Measurements from ENCODE around the gene DNAJC15. TPM values are rescaled to one million over a fixed set of nuclear protein-coding genes. Genes with fewer than 3 reads are reported as not detected.

DNAJC15 gene
- total RNA-seq, 4 donors from 2014 or later, result 10.5 to 18.3 (median 11.4) TPM

- H3K9me3 ChIP-seq, result no peaks in the 10 kb centered on the region
- intact Hi-C loops (cut with DNase I; ENCODE audit: low total_unique reads) (no loop called here), in situ Hi-C loops (cut with MboI; ENCODE audit: low pct_ligation_motif_present in 1 of 4, low pct_unique_long_range_greater_than_20kb in 1 of 4, low sequenced_read_pairs in 3 of 4) (no loop called here)
- no peak for DNase-seq
- no peaks in the 10 kb centered on the region for H3K4me1 ChIP-seq
- H3K4me3 ChIP-seq, result no peak overlapping the region
- TF ChIP-seq POLR2A (IDR thresholded peaks at IDR 0.05), result no peak
- no peak for TF ChIP-seq POLR2AphosphoS5 (IDR thresholded peaks at IDR 0.05)
- TF ChIP-seq EP300 (IDR thresholded peaks at IDR 0.05; ENCODE audit: low read depth), result no peak
- no peak for TF ChIP-seq CTCF (IDR thresholded peaks at IDR 0.05)
- 93 to 95% methylated on average over 3 of the region's 3 CpGs for WGBS, 2 donors (ENCODE audit: low coverage in 1 of 2)
- H3K36me3 ChIP-seq, result no peaks in the 10 kb centered on the region
- no peaks in the 10 kb centered on the region for H3K27me3 ChIP-seq
- no peak overlapping the region for H3K27ac ChIP-seq
These were observed 17.7 kb upstream of the DNAJC15 start for GRCh38 chr13:43005460-43006236.

- TF ChIP-seq POLR2A (IDR thresholded peaks at IDR 0.05) (no peak), POLR2AphosphoS5 (IDR thresholded peaks at IDR 0.05) (no peak), EP300 (IDR thresholded peaks at IDR 0.05; ENCODE audit: low read depth) (no peak), CTCF (IDR thresholded peaks at IDR 0.05) (no peak)
- Histone ChIP-seq H3K9me3 (no peaks in the 10 kb centered on the region), H3K27me3 (no peaks in the 10 kb centered on the region), H3K4me3 (no peak overlapping the region), H3K4me1 (no peaks in the 10 kb centered on the region), H3K27ac (no peak overlapping the region), H3K36me3 (no peaks in the 10 kb centered on the region)
- intact Hi-C loops (cut with DNase I; ENCODE audit: low total_unique reads) (no loop called here), in situ Hi-C loops (cut with MboI; ENCODE audit: low pct_ligation_motif_present in 1 of 4, low pct_unique_long_range_greater_than_20kb in 1 of 4, low sequenced_read_pairs in 3 of 4) (no loop called here)
- DNase-seq, result no peak
- WGBS, 2 donors (ENCODE audit: low coverage in 1 of 2), result 52 to 77% methylated on average over 2 to 3 of the region's 3 CpGs
These were observed 16.3 kb upstream of the DNAJC15 start for GRCh38 chr13:43006893-43007631.

- H3K27ac ChIP-seq, result no peak overlapping the region
These were observed 14.8 kb upstream of the DNAJC15 start for GRCh38 chr13:43008596-43008995.

More at GRCh38 chr13:43008596-43008995, 14.8 kb upstream of the DNAJC15 start:
- intact Hi-C loops (cut with DNase I; ENCODE audit: low total_unique reads) (no loop called here), in situ Hi-C loops (cut with MboI; ENCODE audit: low pct_ligation_motif_present in 1 of 4, low pct_unique_long_range_greater_than_20kb in 1 of 4, low sequenced_read_pairs in 3 of 4) (no loop called here)
- 82 to 96% methylated on average over 3 of the region's 3 CpGs for WGBS, 2 donors (ENCODE audit: low coverage in 1 of 2)
- TF ChIP-seq CTCF (IDR thresholded peaks at IDR 0.05), result no peak
- no peak for TF ChIP-seq EP300 (IDR thresholded peaks at IDR 0.05; ENCODE audit: low read depth)
- no peak for TF ChIP-seq POLR2AphosphoS5 (IDR thresholded peaks at IDR 0.05)
- no peak for TF ChIP-seq POLR2A (IDR thresholded peaks at IDR 0.05)
- Histone ChIP-seq H3K9me3 (no peaks in the 10 kb centered on the region), H3K4me3 (no peak overlapping the region), H3K36me3 (no peaks in the 10 kb centered on the region), H3K27me3 (no peaks in the 10 kb centered on the region), H3K4me1 (no peaks in the 10 kb centered on the region)
- DNase-seq, result no peak

All from transverse colon (tissue), 4 donors.